GM21786 (cell line): Measurements from ENCODE around the gene IGSF9.
A peak's percentile ranks its signal among the peaks of the same experiment; 100 is the strongest.

Experiments used
- ATAC-seq: cut with Tn5 transposase; IDR thresholded peaks from one replicate; pipeline ENCODE4 v1.9.1; 2021; ENCODE audit not compliant: unreplicated experiment

Gene IGSF9

GRCh38 chr1:159934136-159935039, 11.0 kb downstream of the IGSF9 start:
- no peak for ATAC-seq

GRCh38 chr1:159933347-159933746, 12.1 kb downstream of the IGSF9 start:
- ATAC-seq, result no peak

- no peak for ATAC-seq
Measured at GRCh38 chr1:159932296-159933285, 12.8 kb downstream of the IGSF9 start.

GRCh38 chr1:159931795-159932173, 13.6 kb downstream of the IGSF9 start:
- no peak for ATAC-seq

DNA sequence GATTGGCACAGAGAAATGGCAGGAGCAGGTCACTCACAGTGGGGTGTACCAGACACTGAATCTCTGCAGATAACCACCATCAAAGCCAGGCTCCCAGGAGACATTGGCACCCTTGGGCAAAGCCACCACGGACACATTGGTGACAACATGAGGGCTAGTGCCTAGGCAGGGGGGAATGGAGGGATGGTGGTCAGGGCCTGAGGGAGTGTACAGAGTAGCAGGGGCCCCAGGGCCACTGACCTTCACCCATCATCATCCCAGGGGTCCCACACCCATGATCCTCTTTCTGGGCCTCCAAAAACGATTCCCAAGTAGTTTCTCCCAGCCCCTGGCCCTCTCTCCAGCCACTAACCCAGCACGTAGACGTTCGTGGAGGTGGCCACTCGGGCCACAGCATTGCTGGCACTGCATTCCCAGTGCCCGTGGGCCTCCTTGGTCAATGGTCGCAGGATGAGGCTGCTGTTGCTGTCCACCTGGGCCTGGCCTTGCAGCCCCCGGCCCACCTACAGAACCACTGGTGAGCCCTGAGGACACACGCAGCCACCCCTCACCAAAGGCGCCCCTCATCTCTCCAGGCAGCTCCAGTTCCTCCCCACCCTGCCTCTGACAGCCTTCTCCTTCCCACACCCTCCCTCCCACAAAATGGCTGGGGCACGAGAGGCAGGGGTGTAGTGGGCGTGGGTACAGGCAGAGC, 14.2 kb downstream of the IGSF9 start:
- ATAC-seq, result no peak

GRCh38 chr1:159930634-159931033, 14.8 kb downstream of the IGSF9 start:
- ATAC-seq, result no peak

DNA sequence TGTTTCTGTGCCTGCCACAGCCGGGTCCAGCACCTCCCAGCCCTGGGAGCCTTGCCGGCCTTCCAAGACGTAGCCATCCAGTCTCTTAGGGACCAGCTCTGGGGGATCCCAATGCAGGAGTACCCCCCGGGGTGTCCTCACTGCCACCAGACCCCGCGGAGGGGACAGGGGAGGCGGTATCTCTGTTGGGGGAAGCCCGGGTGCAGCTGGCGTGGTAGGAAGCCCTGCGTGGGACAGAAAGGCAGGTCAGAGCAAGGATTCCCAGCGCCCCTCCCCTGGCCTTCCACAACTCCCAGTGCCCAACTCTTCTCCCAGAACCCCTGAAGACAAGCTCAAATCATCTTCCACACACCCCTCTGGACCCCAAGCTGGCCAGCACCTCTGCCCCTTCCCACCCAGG, 15.2 kb downstream of the IGSF9 start:
- no peak for ATAC-seq

GRCh38 chr1:159929155-159930051, 16.0 kb downstream of the IGSF9 start:
- no peak for ATAC-seq

DNA sequence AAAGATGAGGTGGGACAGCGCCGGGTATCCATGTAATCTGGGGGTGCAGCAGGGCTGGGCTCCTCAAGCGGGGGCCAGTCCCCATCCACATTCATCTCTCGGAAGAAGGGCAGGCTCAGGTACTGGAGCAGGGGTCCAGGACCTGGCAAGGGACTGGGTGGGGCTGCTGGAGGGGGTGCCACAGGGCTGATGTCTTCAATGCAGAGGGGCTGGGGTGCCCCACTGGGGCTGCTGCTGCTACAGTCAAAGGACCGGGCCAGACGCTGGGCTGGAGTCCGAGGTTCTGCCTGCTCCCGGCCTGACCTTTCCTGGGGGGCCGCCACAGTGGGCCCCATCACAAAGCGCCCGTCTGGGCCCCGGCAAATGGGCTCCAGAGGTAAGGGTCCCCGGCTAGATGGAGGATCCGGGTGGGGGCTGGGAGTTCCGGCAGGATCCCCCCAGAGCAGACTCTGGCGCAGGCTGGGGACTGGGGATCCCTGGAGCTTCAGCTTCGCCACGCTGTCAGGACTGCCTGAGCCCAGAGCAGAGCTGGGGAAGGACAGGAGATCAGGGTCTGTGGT, 16.8 kb downstream of the IGSF9 start:
- ATAC-seq, result no peak

DNA sequence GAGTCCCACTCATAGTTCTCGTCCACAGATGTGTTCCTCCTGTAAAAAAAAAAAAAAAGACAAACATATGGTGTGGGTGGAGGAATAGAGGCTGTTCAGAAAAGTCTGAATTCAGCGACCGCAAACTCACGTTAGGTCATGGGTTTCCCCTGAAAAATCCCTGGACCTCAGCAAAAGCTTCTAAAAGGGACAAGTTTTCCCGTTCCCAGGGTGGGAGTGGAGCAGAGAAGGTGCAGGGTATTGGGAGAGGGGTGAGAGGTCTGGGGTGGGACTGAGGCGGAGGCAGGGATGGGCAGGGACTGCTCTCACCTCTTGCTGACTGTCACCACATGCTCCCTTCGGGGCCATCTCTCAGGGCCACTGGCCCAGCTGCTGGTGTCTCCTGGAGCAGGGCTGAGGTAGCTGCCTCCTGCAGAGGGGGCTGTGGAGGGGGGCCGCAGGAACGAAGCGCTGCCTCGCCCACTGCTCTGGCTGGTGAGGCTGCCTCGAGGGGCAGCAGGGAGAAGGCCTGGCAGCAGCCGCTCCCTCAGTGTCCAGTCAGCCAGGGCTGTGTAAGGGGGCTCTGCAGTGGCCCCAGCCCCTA, 17.5 kb downstream of the IGSF9 start:
- no peak for ATAC-seq

- no peak for ATAC-seq
Measured at GRCh38 chr1:159927211-159927848, 18.1 kb downstream of the IGSF9 start.

DNA sequence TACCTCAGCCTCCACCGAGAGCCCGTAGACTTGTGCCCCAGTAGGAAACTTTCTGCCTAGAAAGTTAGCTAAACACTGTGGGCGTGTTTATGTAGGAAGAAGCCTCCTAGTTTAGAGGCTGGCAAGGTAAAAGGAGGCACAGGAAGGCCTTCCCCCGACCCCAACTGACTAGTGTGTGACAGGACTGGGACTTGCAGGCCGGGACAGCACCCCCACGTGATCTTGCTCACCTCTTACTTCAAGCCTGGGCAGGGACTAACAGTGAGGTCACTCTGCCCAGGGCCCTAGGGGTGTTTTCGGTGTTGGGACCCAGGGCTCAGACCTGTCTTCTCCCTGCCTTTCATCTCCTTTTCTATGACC, 19.7 kb downstream of the IGSF9 start:
- peak; percentile 2 for ATAC-seq

DNA sequence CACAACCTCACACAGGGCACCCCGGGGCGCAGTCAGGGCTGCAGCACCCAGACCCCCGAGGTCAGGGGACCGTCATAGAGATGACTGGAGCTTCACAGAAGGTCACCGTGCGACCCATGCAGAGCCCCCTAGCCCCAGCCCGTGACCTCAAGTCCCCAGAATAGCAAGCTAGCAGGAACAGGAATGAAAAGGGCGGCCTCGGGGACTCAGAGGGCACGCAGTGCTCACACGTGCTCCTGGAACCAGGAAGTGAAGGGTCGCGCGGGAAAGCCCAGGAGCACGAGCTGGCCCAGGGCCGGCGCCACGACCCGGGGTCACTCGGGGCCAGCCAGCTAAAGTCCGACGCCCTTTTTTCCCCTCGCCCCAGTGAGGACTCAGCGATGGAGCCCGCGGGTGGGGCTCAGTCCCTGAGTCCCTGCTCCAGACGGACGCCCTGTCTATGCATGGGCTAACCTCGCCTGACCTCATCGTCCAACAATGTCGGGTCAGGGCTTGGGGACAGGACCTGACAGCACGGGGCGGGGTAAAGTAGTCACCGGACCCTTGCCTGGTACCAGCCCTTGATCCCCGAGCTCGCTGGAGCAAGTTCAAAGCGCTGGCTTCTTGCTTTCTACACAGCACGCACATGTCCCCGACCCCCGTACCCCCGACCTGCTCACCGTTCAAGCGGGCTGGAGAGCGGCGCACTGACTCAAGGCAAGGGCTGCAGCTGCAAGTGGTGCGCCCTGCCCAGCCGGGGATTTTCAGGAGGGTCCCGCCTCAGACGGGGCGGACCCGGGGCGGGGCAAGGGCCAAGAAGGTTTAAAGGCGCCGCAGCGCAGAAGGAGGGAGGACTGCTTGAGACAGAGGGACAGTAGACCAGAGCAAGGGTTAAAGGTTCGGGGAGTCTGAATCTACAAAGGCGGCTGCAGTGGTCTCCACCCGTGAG, 20.4 kb downstream of the IGSF9 start, which contains the start of gene TAGLN2:
Gene TAGLN2, minus strand, starts transcription at position 717 of the 928 bp plus-strand sequence. CDS start 4,998 bp downstream, outside the sequence.
- ATAC-seq, result peak; percentile 48

DNA sequence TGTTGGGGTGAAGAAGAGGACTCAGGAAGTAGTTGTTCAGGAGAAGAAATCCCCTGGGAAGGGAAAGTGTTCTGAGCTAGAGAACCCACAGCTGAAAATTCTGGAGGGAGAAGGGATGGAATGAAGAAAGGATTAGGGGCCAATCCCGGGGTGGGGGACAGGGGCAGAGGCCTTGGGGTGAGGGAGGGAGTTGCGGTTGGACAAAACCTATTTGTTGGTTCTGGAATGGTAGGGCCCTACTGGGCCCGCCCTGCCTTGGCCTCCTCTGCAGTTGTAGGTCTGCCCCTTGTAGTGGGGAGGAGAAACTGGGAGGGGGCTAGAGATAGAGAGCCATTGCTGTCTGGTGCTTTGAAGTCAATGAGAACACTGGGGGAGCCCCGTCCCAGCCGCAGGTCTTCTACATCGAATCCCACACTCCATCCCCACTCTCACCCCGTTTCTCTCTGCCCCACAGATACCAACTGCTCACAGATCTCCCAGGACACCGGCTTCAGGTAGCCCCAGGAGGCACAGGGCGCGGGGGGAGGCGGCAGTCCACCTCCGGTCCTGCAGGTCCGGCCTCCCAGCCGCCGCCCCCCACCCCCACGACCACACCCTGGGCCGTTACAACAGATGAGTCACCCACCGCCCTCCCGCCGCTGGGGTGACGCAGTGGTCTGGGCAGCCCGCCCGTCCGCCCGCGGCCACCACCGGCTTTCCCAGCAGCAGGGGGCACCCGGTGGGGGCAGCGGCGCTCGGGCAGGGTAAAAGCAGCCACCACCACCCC, 21.2 kb downstream of the IGSF9 start:
- no peak for ATAC-seq

GRCh38 chr1:159923203-159924024, 22.0 kb downstream of the IGSF9 start:
- peak; percentile 30 for ATAC-seq

DNA sequence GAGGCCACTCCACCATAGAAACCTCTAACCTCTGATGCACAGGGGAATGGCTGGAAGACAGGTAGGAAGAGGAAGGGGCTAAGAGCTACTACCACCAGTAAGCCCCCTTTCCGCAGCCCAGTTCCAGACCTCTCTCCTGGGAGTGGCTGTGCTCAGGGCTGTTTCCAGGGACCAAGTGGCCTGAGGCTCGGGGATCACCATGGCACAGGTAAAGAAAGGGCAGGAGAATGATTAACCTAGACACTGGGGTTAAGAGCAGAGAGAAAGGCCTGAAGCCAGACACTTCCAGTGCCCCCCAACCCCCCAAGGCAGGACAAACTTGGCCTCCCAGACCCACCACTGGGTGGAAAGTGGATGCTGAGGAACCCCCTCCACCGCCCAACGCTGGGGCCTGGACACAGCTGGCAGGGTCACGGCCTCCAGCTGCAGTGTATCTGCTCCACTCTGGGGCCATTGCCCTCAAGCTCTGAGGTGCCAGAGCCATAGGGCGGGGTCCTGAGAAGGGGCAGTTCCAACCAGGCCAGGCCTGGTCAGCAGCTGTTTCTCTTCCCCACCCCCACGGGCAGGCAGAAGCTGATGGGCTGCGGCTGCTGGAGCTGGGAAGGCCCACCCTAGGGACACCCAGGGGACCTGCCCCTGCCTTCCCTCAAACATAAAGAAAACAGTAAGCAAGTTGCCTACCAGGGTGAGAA, 22.8 kb downstream of the IGSF9 start:
- no peak for ATAC-seq
